HG02588 (cell line): Measurements from ENCODE around the gene USP3.
A peak's percentile ranks its signal among the peaks of the same experiment; 100 is the strongest.

Source experiments
- ATAC-seq: cut with Tn5 transposase; IDR thresholded peaks from one replicate; pipeline ENCODE4 v1.9.1; 2021; ENCODE audit warnings: mild to moderate bottlenecking, moderate library complexity; ENCODE audit not compliant: unreplicated experiment

USP3 gene

GRCh38 chr15:63504247-63504978 lies at the start of gene USP3:
USP3 (plus strand) TSS chr15:63504593; CDS start chr15:63504740, 147 bp downstream.
- ATAC-seq: peak; percentile 53

GRCh38 chr15:63456258-63456657 lies 48.1 kb upstream of the USP3 start:
- ATAC-seq: no peak

- ATAC-seq: no peak
Measured at GRCh38 chr15:63457379-63457778, 47.0 kb upstream of the USP3 start.

GRCh38 chr15:63458026-63458425 lies 46.4 kb upstream of the USP3 start:
- ATAC-seq: no peak

- no peak for ATAC-seq
Measured at GRCh38 chr15:63458794-63459395, 45.5 kb upstream of the USP3 start.

GRCh38 chr15:63460210-63461155 lies 43.9 kb upstream of the USP3 start:
- ATAC-seq: no peak

GRCh38 chr15:63461230-63461985 lies 43.0 kb upstream of the USP3 start:
- no peak for ATAC-seq

GRCh38 chr15:63462088-63462487 lies 42.3 kb upstream of the USP3 start:
- no peak for ATAC-seq

GRCh38 chr15:63463036-63463435 lies 41.4 kb upstream of the USP3 start:
- no peak for ATAC-seq

GRCh38 chr15:63463793-63464192 lies 40.6 kb upstream of the USP3 start:
- no peak for ATAC-seq

GRCh38 chr15:63465104-63465503 lies 39.3 kb upstream of the USP3 start:
- no peak for ATAC-seq

GRCh38 chr15:63466378-63467192 lies 37.8 kb upstream of the USP3 start:
- peak; percentile 66 for ATAC-seq

- no peak for ATAC-seq
Measured at GRCh38 chr15:63469190-63469589, 35.2 kb upstream of the USP3 start.

GRCh38 chr15:63469984-63470383 lies 34.4 kb upstream of the USP3 start:
- no peak for ATAC-seq

- peak; percentile 35 for ATAC-seq
Measured at GRCh38 chr15:63473007-63473748, 31.2 kb upstream of the USP3 start.

- peak; percentile 1 for ATAC-seq
Measured at GRCh38 chr15:63473749-63473998, 30.7 kb upstream of the USP3 start.

- peak; percentile 64 for ATAC-seq
Measured at GRCh38 chr15:63473999-63474809, 30.2 kb upstream of the USP3 start.

- peak; percentile 62 for ATAC-seq
Measured at GRCh38 chr15:63474810-63475316, 29.5 kb upstream of the USP3 start.
